ENCODE measurements around the gene FUT1. TPM values are rescaled to one million over a fixed set of nuclear protein-coding genes. Genes with fewer than 3 reads are reported as not detected.

The FUT1 gene
- total and polyA plus RNA-seq, 2 of the 8 experiments (the other 6 are each of a cell fraction or from before 2014, with no cell fraction given): 7.4 to 12.9 TPM

GRCh38 chr19:48795055-48795684 lies 42.7 kb upstream of the FUT1 start (continued):
- TF ChIP-seq RAD21 (IDR thresholded peaks at IDR 0.05 in 1 of 2, conservative IDR thresholded peaks at IDR 0.05 in 1 of 2; ENCODE audit: low read depth in 2 of 2, low read length in 2 of 2): peak; percentile 75 to 79
- no peak for TF ChIP-seq FOSL1 (IDR thresholded peaks at IDR 0.05; ENCODE audit: insufficient read depth, low read depth, low read length)
- no peak for TF ChIP-seq NANOG (IDR thresholded peaks at IDR 0.05; ENCODE audit: insufficient read depth, low read depth, low read length, poor library complexity, severe bottlenecking)
- peak; percentile 33; the same call in 1 of the 2 replicates for TF ChIP-seq SP1 (IDR thresholded peaks at IDR 0.05; ENCODE audit: low read depth, low read length)

Measured in H1 (cell line).